Measurements from ENCODE around the gene SLK.
A peak's percentile ranks its signal among the peaks of the same experiment; 100 is the strongest.

The SLK gene

DNA sequence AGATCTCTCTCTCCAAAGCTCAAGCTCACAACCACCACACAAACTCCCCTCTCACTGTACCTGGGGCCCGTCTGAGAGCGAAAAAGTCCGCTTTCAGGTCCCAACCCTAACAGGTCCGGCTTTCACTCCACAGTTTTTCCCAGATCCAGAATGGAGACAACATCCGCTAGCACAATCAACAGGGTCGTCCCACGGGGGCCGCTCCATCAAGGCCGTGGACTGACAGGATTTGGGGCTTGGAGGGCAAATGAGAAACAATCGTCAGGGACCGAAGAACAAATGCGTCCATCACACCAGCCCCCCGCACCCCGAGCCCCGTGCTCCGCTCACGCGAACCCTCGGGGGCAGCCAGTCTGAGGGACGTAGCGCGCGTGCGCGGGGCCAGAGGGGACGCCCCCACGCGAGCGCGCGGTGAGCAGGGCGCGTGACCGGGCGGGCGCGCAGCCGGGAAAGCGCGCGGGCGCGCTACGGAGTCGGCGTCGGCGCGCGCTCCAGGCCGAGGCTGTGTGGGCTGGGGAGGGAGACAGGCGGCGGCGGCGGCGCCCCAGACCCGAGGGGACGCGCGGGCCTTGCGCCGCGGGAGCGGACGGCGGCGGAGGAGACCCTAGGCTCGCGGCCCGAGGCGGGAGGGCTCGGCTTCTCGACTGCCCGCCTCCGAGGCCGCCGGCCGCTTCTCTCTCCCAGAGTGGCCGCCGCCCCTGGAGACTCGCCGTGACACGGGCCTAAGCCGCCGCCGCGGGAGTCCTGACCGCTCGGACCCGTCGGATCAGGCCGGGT lies at the start of gene SLK:
SLK (plus strand) TSS at position 470 of the 777 bp plus-strand sequence. CDS start 606 bp downstream, outside the sequence.
- DNase-seq (ENCODE audit: low read depth in 2 of 2): peak; percentile 66 to 82

DNA sequence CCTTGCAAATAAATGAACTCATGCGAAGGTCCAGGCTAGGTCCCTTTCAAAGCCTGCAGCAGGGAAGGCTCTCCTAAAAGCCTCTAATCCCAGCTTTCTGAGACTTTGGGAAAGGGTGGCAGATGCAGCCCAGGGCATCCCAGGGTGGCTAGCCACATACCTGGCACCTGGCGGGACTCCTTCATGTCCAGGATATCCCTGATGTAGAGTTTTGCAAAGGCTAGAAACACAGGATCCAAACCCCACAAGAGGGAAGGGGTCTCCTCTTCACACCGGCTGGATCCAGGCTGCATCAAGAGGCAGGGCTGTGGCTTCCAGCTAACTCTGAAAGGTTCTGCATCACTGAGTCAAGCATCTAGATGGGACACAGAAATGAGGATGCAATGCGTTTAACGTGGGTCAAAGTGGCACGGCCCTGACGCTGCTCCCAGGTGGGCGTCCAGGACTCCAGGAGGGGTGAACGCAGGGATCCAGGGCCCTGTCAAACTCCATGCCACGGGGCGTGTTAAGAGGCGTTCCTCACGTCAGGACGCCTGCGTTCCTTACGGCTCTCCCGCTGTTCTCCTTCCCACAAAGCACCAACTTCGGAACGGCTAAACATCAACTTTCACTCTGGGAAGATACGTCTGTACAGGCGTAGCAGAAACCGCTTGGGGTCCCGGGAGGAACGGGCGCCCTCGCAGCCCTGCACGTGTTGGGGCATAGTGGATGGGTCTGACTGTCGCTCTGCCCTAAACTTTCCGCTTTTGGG lies 49.5 kb upstream of the SLK start:
- DNase-seq (ENCODE audit: low read depth in 2 of 2): peak in 1 of 2 donors; percentile 8

GRCh38 chr10:103918053-103918846 lies 48.7 kb upstream of the SLK start, which contains the start of gene STN1:
Gene STN1 (minus strand): TSS chr10:103918184. CDS start chr10:103917594, 590 bp downstream.
- peak; percentile 91 to 96 for DNase-seq (ENCODE audit: low read depth in 2 of 2)

DNA sequence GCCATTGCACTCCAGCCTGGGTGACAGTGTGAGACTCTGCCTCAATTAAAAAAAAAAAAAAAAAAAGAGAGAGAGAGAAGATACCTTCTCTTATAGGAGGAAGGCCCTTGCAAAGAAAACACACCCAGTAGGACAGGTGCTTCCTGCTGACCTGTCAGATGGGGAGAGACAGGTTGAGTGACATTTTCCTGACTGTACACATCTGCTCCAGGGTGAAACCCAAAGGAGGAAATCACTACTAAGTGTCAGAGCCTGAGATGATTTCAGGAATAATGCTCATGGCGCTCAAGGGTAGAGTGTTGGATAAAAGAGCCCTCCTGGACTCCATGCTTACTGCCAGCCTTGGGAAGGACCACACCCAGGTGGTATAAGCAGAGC lies 47.3 kb upstream of the SLK start:
- no peak for DNase-seq (ENCODE audit: low read depth in 2 of 2)

DNA sequence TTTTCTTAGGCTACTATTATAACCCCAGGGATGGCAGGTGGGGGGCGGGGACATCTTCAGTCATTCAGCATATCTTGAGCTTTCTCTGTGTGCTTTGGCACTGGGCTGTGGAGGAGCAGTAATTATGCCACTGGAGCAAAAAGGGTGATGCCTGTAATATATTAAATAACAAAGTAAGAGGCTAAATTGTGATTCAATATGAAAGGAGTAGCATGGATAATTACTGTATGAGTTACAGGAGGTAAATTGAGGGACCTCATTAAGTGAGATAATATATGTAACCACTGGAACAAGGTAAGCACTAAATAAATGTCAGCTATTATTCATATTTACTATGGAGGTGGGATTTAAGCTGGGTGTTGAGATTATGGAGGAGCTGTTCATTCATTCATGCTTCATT lies 45.7 kb upstream of the SLK start:
- no peak for DNase-seq (ENCODE audit: low read depth in 2 of 2)

- no peak for DNase-seq (ENCODE audit: low read depth in 2 of 2)
These were observed 45.2 kb upstream of the SLK start for GRCh38 chr10:103921750-103922195.

DNA sequence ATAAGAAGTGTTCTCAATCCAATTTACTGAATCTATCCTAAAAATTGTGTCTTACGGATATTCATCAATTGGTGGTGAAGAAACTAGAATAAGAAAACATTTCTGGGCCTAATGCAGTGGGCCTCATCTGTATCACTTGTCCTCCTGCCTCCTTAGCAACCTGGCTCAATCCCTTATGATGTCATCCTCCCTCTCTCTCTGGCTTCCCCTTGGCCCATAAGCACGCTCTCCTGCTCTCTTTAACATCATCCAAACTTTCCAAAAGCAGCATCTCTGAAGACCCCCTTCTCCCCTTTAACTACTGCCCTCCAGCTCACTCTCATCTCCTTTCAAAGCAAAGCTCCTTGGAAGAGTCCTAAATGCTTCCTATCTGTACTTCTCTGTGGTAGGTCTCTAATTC lies 44.3 kb upstream of the SLK start:
- no peak for DNase-seq (ENCODE audit: low read depth in 2 of 2)

DNA sequence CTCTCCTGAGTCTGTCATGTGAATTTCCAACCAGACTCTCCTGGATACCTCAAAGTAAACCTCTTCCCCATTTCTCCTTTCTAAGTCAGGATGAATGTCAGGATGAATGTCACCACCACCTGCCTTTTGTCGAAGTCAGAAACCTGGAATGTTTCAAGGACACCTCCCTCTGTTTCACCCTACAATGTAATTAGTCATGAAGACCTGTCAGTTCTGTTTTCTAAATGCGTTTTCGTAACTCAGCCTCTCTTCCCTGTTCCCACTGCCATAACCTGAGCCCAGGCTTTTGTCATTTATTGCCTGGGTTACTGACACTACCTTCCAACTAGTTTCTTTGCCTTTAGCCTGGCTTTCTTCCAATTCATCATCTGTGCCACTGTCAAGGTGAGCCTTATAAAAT lies 43.4 kb upstream of the SLK start:
- no peak for DNase-seq (ENCODE audit: low read depth in 2 of 2)

DNA sequence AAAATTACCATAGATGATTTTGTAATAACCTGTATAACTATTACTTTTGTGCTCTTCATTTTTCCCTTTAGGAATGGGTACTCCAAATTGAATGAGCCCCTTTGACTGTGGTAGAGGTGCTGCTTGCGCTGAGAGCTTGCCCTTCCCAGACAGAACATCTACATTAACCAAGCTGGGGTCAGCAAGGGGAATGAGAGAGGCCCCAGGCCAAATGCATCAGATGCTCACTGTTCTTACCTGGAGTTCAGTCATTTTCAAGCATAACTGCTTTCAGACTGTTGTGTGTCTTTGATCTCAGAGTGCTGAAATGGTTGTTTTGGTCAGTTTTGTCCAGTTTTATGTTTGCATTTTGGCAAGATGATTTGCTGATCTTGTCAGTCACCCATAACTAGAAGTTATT lies 41.3 kb upstream of the SLK start:
- no peak for DNase-seq (ENCODE audit: low read depth in 2 of 2)

- DNase-seq (ENCODE audit: low read depth in 2 of 2): no peak
These were observed 40.1 kb upstream of the SLK start for GRCh38 chr10:103926722-103927319.

- DNase-seq (ENCODE audit: low read depth in 2 of 2): no peak
These were observed 38.2 kb upstream of the SLK start for GRCh38 chr10:103928784-103929183.

- no peak for DNase-seq (ENCODE audit: low read depth in 2 of 2)
These were observed 37.5 kb upstream of the SLK start for GRCh38 chr10:103929381-103929921.

GRCh38 chr10:103930449-103930848 lies 36.5 kb upstream of the SLK start:
- DNase-seq (ENCODE audit: low read depth in 2 of 2): no peak

- no peak for DNase-seq (ENCODE audit: low read depth in 2 of 2)
These were observed 36.1 kb upstream of the SLK start for GRCh38 chr10:103930881-103931280.

GRCh38 chr10:103931603-103932002 lies 35.3 kb upstream of the SLK start:
- no peak for DNase-seq (ENCODE audit: low read depth in 2 of 2)

DNA sequence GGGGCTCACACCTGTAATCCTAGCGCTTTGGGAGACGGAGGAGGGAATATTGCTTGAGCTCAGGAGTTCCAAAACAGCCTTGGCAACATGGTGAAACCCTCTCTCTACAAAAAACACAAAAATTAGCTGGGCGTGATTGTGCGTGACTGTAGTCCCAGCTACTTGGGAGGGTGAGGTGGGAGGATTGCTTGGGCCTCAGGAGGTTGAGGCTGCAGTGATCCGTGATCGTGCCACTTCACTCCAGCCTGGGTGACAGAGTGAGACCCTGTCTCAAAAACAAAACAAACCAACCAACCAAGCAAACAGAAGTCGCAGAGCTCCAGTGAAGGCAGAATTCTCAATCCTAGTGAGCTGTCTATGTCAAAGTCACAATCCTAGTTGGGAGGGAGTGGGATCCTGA lies 34.7 kb upstream of the SLK start:
- no peak for DNase-seq (ENCODE audit: low read depth in 2 of 2)

DNA sequence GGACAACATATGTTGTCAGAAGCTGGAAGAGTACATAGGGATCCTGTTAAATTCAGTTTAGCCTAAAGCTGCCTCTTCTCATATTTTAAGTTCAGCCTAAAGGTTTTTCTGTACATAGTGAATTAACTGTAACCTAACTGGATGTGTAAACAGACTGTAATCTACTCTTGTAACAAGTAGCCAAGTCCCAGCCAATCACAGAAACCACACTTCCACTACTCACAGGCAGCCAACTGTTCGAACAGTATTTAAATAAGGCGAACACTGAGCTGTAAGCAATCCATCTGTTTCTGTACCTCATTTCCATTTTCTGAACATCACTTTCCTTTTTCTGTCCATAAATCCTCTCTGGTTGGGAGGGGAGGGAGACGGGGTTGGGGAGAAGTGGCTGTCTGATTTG lies 34.0 kb upstream of the SLK start:
- DNase-seq (ENCODE audit: low read depth in 2 of 2): no peak

DNA sequence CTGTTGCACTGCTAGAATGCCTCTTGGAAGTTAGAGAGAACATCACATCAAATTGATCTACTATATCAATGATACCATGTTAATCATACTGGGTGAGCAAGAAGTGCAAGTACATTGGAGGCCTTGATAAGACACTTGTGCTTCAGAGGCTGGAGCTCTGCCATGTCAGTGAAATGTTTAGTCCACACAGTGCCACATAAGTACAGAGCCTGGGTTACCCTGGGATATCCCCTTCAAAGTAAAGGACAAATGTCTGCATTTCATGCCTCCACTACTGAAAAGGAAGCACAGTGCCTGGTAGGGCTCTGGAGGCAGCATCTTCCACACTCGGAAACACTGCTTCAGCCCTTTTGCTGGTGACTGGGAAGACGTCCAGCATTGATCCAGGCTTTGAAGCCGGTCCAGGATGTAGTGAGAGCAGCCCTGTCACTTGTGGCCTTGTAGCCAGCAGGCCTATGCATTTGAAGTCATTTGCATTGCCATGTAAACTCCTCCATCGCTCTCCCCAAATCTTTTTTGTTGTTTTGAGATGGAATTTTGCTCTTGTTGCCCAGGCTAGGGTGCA lies 33.3 kb upstream of the SLK start:
- no peak for DNase-seq (ENCODE audit: low read depth in 2 of 2)

DNA sequence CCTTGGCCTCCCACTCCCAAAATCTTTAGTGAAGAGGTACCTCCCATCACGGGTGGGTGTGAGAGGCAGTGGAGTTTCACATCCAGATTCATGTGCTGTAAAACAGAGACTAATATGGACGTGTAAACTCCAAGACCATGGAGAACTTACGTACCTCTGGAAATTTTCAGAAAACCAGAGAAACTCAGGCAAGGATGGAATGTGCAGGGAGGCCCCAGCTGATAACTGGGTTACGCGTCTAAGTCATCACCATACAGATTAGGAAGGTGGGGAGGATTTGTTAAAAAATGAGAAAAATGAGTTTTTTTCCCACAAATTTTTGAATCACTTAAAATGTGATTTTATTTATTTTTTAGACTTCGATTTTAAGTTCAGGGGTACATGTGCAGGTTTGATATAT lies 32.6 kb upstream of the SLK start:
- no peak for DNase-seq (ENCODE audit: low read depth in 2 of 2)

DNA sequence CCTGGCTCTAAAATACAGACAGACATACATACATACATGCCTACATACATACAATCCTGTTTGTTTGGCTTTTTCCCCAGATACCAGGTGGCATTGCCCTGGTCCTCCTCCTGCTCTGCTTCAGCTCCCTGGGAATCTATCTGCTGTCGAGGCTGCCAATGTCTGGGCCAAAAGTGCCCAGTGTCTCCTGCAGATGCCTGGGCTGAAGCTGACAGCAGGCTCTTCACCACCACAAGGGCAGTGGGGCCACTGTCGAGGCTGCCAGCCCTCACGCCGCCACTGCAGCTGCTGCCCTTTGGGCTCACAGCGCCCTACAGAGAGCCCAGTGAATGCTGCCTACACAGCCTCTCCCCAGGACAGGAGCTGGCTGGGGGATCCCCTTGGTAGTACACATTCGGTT lies 30.9 kb upstream of the SLK start:
- DNase-seq (ENCODE audit: low read depth in 2 of 2): no peak

DNA sequence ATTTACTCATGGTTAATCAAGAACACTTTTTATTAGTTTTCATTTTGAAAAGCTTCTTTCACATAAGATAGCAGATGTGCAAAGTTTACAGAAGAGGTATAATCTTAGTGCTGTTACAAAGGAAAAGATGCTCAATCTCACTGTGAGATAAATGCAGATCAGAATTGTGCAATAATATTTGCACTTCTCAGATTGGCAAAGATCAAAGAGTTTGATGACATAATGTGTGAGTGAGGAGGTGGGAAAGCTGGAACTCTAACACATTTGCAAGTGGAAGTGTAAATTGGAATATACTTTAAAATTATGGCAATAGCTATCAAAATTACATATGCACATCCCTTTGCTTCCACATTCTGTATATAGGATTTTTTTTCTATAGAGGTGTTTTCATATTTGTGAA lies 27.4 kb upstream of the SLK start:
- DNase-seq (ENCODE audit: low read depth in 2 of 2): no peak

Measured in stimulated activated CD8-positive, alpha-beta memory T cell treated with anti-CD3 and anti-CD28 coated beads, Interleukin-7, amount 100 ng/mL, for 4 hours (primary cell).